OCI-LY7 (cell line): ENCODE data around the gene EPHA5.
"Not testable (repeated sequence)": the region's sequence is repeated elsewhere in the genome, so short reads cannot be mapped to it uniquely, and the experiment has no call there.

Source experiments
- CTCF ChIP-seq: fragments of 200-600 bp; sonication (generic); conservative IDR thresholded peaks from 2 replicates; pipeline ENCODE4 v1.5.1; 2014; ENCODE audit warnings: mild to moderate bottlenecking, antibody characterized with exemption, low read length, moderate library complexity, mixed read lengths
- EZH2phosphoT487 ChIP-seq: fragments of 200-600 bp; sonication (generic); IDR thresholded peaks from 2 replicates; pipeline ENCODE4 v1.6.1; 2018; ENCODE audit warnings: low read depth, borderline replicate concordance, mild to moderate bottlenecking, mixed run types, antibody characterized with exemption, low read length, moderate library complexity, mixed read lengths

GRCh38 chr4:65308626-65309025, 361.7 kb downstream of the EPHA5 start:
- TF ChIP-seq CTCF, EZH2phosphoT487: not testable (repeated sequence)
